Measurements from ENCODE around the gene LY6G5C. TPM values are rescaled to one million over a fixed set of nuclear protein-coding genes. Genes with fewer than 3 reads are reported as not detected.

The LY6G5C gene
- total RNA-seq, 1 experiment from 2014 or later = 3.6 TPM

- DNase-seq (ENCODE audit: low read depth) = peak; percentile 27
Measured at GRCh38 chr6:31663126-31663960, 17.5 kb downstream of the LY6G5C start.

DNA sequence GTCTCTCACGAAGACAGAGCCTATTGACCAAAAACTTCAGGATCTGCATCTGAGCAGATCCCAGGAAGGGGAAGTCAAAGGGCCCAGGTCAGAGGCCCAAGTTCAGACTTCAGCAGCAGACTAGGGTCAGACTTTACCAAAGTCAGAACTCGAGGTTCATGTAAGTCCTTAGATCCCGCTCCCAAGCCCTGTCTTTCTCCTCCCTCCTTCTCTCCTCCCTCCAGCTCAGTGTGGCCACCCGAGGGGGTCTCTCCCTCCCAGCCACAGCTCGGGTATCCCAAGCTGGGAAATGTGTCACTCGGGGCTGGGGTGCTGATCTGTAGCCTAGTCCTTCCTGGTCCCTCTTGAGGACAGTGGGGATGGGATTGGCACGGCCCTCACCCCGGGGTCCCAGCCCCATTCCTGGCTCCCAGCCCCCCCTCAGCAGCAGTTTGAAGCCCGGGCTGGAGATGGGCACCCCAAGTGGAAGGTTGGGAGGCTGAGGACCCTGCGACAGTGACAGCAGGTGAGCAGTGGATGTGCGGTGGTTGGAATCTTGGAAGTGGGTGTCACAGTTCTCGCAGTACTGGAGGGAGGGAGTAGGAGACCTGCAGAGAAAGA, 18.6 kb downstream of the LY6G5C start:
- no peak for DNase-seq (ENCODE audit: low read depth)

- DNase-seq (ENCODE audit: low read depth) = no peak
Measured at GRCh38 chr6:31661262-31662123, 19.4 kb downstream of the LY6G5C start.

DNA sequence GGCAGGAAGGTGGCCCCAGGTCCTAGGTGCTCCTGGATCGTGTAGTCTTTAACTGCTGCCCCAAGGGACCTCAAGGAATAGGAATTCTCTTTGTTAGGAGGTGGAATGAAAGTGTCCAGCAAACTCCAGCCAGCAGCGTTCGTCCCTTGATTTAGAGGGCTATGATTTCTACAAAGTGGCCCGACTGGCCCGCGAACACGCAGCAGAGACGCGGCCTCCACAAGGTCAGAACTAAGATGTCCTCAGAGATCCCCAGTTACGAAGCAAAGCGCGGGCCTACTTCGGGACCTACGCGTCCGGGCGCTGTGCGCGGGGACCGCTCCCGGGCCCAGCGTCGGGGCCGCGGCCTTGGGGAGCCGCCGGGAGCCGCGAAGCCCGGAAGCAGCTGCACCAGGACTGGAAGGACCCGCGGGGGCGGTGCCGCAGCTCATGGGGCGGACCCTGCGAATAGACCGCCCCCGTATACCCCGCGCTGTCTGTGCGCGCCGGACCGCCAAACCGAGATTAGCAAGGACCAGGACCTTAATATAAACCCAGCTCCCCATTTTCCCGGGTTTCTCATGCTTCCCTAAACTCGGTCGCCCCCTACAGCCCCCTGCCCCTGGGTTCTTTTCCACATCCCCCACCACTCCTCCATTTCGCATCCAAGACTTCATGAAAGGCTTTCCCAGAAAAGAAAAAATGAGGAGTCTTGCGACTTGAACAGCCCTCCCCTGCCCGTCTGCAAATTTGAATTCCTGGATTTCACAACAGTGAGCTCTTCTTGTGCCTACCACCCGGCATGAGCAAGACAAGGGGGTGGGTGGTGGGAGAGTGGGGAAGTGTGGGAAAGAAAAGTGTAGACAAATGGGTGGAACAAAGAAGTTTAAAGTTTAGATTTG, 20.2 kb downstream of the LY6G5C start, which contains the start of gene C6orf47:
C6orf47 (minus strand) TSS at position 398 of the 881 bp plus-strand sequence. CDS start 831 bp downstream, outside the sequence.
- peak; percentile 80 for DNase-seq (ENCODE audit: low read depth)

DNA sequence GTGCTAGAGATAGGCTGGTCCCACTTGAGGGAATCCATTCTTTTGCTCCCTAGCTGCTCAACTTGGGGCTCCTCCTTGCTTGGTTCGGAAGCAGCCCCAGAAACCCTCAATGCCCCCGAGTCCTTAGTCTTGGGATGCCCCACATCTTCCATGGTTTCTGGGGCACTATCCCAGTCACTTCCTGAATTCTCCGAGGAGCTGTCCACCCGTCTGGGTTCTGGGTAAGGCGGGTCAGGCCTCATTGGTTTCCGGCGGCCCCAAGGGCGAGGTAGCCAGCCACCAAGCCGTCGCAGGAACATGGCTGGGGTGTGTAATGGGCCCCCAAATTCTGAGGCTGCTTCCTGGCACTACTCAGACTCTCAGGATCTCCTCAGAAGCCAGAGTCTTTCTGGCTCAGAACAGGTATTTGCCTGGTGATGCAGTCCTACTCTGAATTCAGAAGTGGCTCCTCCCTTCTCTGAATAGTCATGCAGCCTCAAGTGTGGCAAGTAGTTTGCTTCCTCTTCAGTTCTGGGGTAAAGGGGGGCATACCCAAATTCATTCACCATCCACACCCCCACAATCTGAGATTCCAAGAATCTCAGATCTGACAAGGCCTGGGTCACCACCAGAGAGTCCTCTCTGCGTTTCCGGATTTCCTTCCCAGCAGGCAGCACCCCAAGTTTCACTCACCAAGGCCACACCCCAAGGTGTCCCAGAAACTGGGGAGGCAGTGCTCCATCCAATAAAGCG, 21.1 kb downstream of the LY6G5C start:
- DNase-seq (ENCODE audit: low read depth) = no peak

- no peak for DNase-seq (ENCODE audit: low read depth)
Measured at GRCh38 chr6:31658983-31659648, 21.8 kb downstream of the LY6G5C start.

DNA sequence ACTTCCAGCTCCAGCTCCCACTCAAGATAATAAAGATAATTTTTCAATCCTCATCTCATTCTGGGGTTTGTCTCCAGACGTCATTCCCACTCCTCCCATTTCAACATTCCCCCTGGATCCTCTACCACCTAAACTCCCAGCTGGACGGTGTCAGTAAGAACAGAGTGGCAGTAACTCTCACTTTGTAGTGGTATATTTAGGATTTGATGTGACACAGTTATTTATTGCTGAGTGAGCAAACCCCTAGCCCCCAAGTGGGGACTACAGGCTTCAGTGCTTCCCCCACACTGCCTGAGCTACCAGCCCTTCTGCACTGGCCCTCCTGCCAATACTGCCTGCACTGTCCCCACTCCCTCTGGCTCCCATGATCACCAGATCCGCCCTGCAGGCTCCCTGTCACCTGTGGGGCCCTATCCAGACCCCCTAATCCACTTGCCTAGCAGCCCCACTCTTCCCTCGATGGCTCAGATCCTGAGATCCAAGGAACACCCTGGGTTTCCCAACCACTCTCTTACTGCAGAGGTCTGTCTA, 22.6 kb downstream of the LY6G5C start:
- DNase-seq (ENCODE audit: low read depth) = no peak

- peak; percentile 24 for DNase-seq (ENCODE audit: low read depth)
Measured at GRCh38 chr6:31657406-31658157, 23.3 kb downstream of the LY6G5C start.

DNA sequence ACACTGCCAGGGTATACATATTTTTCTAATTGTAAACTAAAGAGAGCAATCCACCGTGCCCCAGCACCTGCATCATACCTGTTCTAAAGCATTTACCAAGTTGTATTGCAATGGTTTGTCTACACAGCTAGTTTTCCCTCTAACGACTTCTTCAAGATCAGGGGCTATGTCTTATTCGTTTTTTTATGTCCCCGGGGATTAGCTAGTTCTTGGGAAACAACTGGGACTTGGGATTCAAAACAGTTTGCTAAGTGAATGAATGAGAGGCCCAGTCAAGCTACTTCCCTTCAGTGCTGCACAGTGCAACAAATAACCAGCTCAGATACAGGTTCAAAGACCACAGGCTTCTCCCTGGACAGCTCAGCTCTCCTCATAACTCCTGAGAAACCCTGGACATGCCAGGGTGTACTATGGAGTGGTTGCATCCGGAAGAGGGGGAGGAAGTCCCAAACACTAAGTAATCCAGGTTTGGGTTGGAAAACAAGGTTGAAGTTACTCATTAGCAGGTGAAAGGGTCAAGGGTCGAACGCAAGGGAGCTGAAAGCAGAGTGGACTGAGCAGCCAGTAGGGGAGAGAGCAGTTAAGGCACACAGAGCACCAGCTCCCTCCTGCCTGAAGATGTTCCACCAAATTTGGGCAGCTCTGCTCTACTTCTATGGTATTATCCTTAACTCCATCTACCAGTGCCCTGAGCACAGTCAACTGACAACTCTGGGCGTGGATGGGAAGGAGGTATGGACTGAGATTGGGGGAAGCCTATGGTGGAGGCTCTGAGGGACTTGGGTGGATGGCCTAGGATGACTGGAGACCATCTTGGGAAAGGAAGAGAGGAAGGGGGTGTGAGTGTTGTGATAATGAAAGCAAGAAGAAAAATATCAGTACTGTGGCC, 25.3 kb downstream of the LY6G5C start, which contains the start of gene APOM:
APOM (plus strand) TSS at position 546 of the 889 bp plus-strand sequence; CDS start at position 619, 73 bp downstream.
- DNase-seq (ENCODE audit: low read depth) = no peak

- DNase-seq (ENCODE audit: low read depth) = no peak
Measured at GRCh38 chr6:31654574-31655348, 26.1 kb downstream of the LY6G5C start.

- DNase-seq (ENCODE audit: low read depth) = peak; percentile 92
Measured at GRCh38 chr6:31652925-31653724, 27.7 kb downstream of the LY6G5C start.

GRCh38 chr6:31651602-31652191, 29.2 kb downstream of the LY6G5C start:
- no peak for DNase-seq (ENCODE audit: low read depth)

DNA sequence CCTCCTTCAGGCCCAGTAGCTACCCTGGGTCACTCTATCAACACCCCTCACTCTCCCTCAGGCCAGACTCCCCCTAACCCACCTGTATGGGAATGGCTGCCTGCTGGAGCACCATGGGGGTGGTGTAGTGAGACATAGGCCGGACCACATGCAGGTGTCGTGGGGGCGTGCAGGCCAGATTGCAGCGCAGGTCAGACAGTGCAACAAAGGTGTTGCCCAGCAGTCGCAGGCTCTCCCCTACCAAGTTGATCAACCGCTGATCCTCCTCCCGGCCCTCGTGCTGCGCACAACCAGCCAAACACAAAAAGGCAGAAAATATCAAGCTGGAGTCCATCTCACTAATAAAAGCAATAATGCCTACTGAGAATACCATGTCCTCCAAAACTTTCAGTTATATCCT, 35.5 kb downstream of the LY6G5C start:
- DNase-seq (ENCODE audit: low read depth) = no peak

DNA sequence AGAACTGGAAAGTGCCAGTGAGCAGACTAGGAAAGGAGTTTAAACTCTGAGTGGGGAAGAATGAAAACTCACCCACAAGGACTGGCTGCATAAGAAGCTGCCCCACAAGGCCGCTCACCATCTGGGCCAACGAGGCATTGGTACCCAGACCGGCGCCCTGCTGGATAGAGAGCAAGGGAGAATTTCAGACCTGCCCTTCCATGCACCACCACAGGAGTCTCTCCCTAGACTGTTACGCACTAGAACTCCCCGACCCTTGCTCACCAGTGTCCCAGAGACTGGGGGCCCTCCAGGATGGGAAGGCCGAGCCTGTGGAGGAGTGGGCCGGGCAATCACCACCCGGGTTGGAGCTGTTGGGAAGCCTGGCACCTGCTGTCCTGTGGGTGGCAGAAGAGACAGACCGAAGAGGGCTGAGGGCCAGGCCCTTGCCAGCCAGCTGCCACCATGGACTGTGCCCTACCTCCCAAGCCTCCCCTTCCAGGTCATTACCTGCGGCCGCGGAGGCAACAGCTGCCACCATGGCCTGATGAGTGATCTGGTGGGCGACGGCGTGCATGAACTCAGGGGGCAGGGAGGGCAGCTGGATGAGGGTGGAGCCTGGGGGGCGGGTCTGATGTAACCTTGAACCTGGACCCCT, 36.9 kb downstream of the LY6G5C start:
- no peak for DNase-seq (ENCODE audit: low read depth)

Measured in HT1080 (cell line).